HG03378 (cell line): ENCODE results near the gene TEKT2.
A peak's percentile ranks its signal among the peaks of the same experiment; 100 is the strongest.

Source experiments
- ATAC-seq: cut with Tn5 transposase; IDR thresholded peaks from one replicate; pipeline ENCODE4 v1.9.1; 2021; ENCODE audit warnings: mild to moderate bottlenecking, moderate library complexity; ENCODE audit not compliant: unreplicated experiment

Gene TEKT2

DNA sequence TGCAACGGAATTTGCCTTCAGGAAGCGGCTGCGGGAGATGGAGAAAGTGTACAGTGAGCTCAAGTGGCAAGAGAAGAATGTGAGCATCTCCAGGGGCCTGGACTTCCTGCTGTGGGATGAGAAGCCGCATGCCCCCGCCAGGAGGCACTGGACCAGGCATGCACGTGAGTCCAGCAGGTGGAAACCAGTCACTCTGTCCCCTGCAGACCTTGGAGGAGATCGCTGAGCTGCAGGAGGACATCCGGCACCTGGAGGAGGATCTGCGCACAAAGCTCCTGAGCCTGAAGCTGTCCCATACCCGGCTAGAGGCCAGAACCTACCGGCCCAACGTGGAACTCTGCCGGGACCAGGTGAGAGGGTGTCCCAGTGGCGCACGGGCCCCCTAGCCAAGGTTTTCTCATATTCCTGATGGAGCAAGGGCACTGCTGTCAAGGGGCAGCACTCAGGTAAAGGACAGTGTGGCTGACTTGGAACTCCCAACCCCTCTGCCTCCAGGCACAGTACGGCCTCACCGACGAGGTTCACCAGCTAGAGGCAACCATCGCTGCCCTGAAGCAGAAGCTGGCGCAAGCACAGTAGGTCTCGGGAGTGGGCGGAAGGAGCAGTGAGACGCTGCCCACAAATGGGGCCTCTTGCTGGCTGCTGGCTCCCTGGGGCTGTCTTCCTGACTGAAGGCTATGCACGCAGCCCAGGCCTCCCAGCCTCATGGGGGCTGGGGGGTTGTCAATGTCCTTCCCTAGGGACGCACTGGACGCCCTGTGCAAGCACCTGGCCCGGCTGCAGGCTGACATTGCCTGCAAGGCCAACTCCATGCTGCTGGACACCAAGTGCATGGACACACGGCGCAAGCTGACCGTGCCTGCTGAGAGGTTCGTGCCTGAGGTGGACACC is 3.6 kb downstream of the TEKT2 start:
- ATAC-seq, result no peak

DNA sequence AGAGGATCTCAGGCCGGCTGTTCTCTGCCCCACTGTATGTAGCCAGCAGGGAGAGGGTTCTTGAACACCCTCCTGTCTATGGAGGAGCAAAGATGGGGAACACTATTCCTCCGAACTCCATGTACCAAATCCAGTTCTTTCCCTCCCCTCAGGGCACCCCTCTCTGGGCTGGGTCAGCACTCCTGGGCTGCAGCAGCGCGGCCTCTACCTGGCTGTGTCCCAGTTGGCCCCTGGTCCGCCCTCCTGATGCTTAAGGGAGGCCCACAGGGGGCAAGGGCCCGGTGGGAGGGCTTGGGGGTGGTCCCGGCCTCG is 4.3 kb downstream of the TEKT2 start:
- ATAC-seq, result no peak

- ATAC-seq, result peak; percentile 66
Observed at GRCh38 chr1:36088577-36089392, 4.9 kb downstream of the TEKT2 start, which contains the start of gene ADPRS. TSS of gene ADPRS (plus strand) at chr1:36088892. CDS start at chr1:36088905, 13 bp downstream.

- ATAC-seq, result no peak
Observed at GRCh38 chr1:36089393-36090121, 5.7 kb downstream of the TEKT2 start.

GRCh38 chr1:36091141-36091540 is 7.2 kb downstream of the TEKT2 start:
- ATAC-seq, result no peak

- ATAC-seq, result no peak
Observed at GRCh38 chr1:36091698-36092097, 7.8 kb downstream of the TEKT2 start.

DNA sequence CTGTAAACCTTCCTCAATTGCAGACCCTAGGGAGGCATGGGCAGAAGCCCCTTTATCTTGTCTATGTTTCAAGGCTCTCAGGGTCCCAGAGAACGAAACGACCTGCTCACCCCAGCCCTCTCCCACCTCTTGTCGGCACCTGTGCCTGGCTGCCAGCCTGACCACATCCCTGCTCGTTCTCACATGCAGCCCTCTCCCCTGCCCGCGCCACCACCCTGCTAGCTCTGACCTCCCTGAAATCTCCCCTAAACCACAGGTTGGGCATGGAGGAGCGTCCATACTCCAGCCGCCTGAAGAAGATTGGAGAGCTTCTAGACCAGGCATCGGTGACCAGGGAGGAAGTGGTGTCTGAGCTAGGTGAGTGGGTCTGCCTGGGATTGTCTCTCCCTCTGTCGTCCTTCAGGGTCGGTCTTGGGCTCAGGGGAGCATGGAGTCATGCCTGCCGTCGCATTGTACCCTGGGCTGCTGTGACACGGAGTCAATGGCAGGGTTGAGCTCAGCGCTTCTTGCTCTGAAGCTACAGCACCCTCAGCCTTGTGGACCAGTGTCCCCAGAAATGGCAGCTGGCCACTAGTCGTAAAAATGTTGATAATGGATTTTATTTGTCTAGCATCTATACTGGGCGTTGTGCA is 8.4 kb downstream of the TEKT2 start:
- ATAC-seq, result no peak

- ATAC-seq, result no peak
Observed at GRCh38 chr1:36092798-36093185, 8.9 kb downstream of the TEKT2 start.

- ATAC-seq, result no peak
Observed at GRCh38 chr1:36093226-36093625, 9.3 kb downstream of the TEKT2 start.

- ATAC-seq, result no peak
Observed at GRCh38 chr1:36093929-36094328, 10.0 kb downstream of the TEKT2 start.

DNA sequence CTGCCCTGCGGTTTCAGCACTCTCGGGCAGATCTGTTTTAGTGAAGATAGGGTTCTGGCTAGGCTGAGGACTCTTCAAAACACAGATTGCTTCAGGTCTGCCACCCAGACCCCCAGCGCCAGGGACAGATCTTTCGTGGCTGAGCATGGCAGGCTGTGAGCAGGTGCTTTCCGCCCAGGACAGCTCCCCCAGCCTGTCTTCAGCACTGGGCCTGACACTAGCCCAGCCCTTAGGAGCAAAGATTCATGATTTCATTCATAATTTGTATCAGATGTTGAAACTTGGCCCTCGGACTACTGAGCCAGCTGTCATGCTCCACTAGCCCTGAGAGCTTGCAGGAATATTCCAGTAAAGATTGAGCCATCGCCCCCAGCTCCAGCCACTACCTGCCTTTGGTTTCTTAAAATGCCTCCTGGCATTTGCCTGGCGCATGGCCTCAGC is 10.7 kb downstream of the TEKT2 start:
- no peak for ATAC-seq

- ATAC-seq, result no peak
Observed at GRCh38 chr1:36095760-36096405, 12.0 kb downstream of the TEKT2 start.

DNA sequence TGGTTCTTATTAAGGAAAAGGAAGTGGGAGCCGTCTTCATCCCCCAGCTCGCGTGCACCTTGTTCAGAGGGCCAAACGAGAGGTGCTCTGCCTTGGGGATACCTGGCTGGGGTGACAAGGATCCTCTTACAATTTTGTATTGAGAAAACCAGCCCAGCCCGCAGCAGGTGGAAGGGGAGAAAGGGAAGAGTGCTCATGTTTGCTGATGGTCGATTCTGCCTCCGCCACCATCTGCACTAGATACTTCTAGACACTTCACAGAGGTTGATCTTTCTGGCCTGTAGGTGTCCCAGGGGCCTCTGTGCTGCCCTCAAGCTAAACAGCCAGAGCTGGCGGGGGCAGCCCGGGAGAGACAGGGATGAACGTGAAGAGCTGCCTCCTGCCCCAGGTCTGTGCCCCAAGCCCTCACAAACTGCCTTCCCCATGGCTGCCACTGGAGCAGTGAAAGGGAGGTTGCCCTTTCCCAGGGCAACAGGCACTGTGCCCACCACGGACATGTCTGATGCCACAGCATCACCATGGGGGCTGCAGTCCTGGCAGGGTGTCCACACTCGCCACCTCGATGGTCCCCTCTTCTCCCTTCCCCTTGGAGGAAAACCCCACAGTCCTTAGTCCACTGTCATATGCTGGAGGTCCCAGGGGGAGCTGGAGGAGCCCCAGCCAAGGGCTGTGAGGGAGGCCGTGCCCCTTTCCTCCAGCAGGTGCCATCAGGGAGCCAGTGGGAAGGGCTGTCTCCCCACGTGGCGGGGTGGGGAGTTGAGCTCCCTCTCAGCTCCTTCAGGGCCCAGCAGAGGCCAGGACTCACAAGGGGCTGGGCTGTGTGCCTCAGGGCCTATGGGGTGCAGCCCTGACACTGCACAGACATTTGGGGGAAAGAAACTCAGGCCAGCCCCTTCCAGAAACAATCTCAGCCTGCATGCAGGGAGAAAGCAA is 12.9 kb downstream of the TEKT2 start:
- ATAC-seq, result no peak

DNA sequence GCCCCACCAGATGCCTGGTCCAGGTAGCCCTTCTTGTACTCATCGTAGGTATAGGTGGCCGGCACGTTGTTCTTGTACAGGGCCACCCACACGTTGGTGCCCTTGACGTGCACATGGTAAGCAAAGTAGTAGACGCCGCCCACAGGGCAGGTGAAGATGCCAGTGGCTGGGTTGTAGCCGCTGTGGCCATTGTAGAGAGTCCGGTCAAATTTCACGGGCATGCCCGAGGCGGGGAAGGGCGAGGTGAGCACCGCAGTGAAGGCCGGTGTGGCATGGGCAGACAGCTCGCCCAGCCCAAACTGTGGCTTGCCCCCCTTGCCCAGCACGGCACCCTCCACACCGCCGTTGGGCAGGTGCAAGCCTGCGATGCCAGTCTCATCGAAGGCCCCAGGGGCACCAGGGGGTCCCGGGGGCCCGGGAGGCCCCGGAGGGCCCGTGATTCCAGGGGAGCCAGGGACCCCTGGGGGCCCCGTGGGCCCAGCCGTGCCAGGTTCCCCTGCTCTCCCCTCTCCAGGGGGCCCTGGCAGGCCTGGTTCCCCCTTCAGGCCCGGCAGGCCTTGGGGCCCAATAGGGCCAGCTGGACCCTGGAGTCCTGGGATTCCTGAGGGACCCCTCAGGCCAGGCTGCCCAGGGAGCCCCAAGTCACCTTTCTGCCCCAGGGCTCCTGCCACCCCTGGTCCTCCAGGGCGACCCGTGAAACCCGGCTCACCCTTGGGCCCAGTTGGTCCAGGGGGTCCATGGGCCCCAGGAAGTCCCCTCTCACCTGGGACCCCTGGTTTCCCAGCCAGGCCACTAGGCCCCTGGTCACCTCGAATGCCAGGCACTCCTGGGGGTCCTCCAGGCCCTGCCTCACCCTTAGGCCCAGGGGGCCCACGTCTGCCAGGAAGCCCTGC is 14.0 kb downstream of the TEKT2 start:
- ATAC-seq, result no peak

DNA sequence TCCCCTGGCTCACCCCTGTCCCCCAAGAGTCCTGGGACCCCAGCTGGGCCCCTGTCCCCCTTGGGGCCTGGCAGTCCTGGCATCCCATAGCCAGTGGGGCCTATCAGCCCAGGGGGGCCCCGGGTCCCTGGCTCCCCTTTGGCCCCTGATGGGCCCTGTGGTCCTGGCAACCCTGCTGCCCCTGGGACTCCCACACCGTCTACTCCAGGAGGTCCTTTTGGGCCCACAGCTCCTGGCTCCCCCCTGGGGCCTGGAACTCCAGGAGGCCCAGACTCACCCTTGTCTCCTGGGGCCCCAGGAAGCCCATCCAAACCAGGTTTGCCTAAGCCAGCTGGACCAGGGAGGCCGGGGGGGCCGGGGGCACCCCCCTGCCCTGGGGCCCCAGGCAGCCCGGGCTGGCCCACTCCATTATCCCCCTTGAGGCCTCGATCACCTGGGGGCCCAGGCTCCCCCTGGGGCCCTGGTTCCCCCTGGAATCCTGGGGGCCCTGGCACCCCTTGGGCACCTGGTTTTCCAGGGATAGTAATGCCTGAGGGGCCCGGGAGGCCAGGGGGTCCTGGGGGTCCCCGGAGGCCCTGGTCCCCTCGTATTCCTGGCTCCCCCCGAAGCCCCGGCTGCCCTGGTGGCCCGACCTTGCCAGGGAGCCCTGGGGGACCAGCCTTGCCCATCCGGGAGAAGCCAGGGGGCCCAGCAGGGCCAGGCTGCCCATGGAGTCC is 14.9 kb downstream of the TEKT2 start:
- ATAC-seq, result no peak

- ATAC-seq, result no peak
Observed at GRCh38 chr1:36099681-36100341, 15.9 kb downstream of the TEKT2 start.

GRCh38 chr1:36100376-36100775 is 16.5 kb downstream of the TEKT2 start:
- no peak for ATAC-seq
